ENCODE measurements around the gene SNAPC4. TPM values are rescaled to one million over a fixed set of nuclear protein-coding genes. Genes with fewer than 3 reads are reported as not detected.

Gene SNAPC4
- total RNA-seq, 1 experiment from 2014 or later: 10.8 TPM

GRCh38 chr9:136416914-136417313 is 16.9 kb upstream of the SNAPC4 start:
- no peak for DNase-seq (ENCODE audit: low read depth, low spot score)
- H3K27me3 ChIP-seq (ENCODE audit: control insufficient read depth, insufficient read depth, low read length): no peaks in the 10 kb centered on the region
- BruUV-seq (replicated peaks): no TSS peak
- peaks cover 2% of the 10 kb centered on the region; the same call in 1 of the 2 replicates for H3K4me1 ChIP-seq (ENCODE audit: control insufficient read depth, insufficient read depth, low read length)
- TF ChIP-seq SIN3A (IDR thresholded peaks at IDR 0.05; ENCODE audit: borderline replicate concordance, insufficient read depth, low read depth, low read length) (no peak), TCF7L2 (IDR thresholded peaks at IDR 0.05; ENCODE audit: low read depth, low read length) (no peak), POLR2AphosphoS5 (IDR thresholded peaks at IDR 0.05; ENCODE audit: low read depth, low read length) (no peak)
- TF ChIP-seq, protein P1, sequence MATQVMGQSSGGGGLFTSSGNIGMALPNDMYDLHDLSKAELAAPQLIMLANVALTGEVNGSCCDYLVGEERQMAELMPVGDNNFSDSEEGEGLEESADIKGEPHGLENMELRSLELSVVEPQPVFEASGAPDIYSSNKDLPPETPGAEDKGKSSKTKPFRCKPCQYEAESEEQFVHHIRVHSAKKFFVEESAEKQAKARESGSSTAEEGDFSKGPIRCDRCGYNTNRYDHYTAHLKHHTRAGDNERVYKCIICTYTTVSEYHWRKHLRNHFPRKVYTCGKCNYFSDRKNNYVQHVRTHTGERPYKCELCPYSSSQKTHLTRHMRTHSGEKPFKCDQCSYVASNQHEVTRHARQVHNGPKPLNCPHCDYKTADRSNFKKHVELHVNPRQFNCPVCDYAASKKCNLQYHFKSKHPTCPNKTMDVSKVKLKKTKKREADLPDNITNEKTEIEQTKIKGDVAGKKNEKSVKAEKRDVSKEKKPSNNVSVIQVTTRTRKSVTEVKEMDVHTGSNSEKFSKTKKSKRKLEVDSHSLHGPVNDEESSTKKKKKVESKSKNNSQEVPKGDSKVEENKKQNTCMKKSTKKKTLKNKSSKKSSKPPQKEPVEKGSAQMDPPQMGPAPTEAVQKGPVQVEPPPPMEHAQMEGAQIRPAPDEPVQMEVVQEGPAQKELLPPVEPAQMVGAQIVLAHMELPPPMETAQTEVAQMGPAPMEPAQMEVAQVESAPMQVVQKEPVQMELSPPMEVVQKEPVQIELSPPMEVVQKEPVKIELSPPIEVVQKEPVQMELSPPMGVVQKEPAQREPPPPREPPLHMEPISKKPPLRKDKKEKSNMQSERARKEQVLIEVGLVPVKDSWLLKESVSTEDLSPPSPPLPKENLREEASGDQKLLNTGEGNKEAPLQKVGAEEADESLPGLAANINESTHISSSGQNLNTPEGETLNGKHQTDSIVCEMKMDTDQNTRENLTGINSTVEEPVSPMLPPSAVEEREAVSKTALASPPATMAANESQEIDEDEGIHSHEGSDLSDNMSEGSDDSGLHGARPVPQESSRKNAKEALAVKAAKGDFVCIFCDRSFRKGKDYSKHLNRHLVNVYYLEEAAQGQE (IDR thresholded peaks at IDR 0.05; ENCODE audit: insufficient read depth in 1 of 2, low read depth in 2 of 2, low read length in 1 of 2): no peak
- TF ChIP-seq, protein P2, sequence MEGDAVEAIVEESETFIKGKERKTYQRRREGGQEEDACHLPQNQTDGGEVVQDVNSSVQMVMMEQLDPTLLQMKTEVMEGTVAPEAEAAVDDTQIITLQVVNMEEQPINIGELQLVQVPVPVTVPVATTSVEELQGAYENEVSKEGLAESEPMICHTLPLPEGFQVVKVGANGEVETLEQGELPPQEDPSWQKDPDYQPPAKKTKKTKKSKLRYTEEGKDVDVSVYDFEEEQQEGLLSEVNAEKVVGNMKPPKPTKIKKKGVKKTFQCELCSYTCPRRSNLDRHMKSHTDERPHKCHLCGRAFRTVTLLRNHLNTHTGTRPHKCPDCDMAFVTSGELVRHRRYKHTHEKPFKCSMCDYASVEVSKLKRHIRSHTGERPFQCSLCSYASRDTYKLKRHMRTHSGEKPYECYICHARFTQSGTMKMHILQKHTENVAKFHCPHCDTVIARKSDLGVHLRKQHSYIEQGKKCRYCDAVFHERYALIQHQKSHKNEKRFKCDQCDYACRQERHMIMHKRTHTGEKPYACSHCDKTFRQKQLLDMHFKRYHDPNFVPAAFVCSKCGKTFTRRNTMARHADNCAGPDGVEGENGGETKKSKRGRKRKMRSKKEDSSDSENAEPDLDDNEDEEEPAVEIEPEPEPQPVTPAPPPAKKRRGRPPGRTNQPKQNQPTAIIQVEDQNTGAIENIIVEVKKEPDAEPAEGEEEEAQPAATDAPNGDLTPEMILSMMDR (IDR thresholded peaks at IDR 0.05): no peak
- in situ Hi-C loops (cut with HindIII; ENCODE audit: low pct_unique_long_range_greater_than_20kb, low sequenced_read_pairs): no loop called here
- ChIA-PET CTCF (no interaction called here), POLR2A (interaction anchor here (0.5 kb wide), 1 partner anchor 277 kb away, joined by 4 read pairs; no protein-coding TSS in a partner anchor)
- H3K4me3 ChIP-seq (ENCODE audit: low read depth in 2 of 2, low read length in 2 of 2): no peak overlapping the region
- intact Hi-C loops (cut with micrococcal nuclease; ENCODE audit: unreplicated experiment): no loop called here
- ATAC-seq: no peak
- H3K9me3 ChIP-seq (ENCODE audit: control insufficient read depth, insufficient read depth, low read depth, low read length): no peaks in the 10 kb centered on the region
- peaks cover 6% of the 10 kb centered on the region for H3K36me3 ChIP-seq (ENCODE audit: control insufficient read depth, insufficient read depth, low read length)
- no peak overlapping the region for H3K27ac ChIP-seq (ENCODE audit: low read length)

GRCh38 chr9:136416427-136416826 is 16.5 kb upstream of the SNAPC4 start:
- TF ChIP-seq SIN3A (IDR thresholded peaks at IDR 0.05; ENCODE audit: borderline replicate concordance, insufficient read depth, low read depth, low read length) (no peak), POLR2AphosphoS5 (IDR thresholded peaks at IDR 0.05; ENCODE audit: low read depth, low read length) (no peak), TCF7L2 (IDR thresholded peaks at IDR 0.05; ENCODE audit: low read depth, low read length) (no peak)
- TF ChIP-seq, protein P1 (IDR thresholded peaks at IDR 0.05; ENCODE audit: insufficient read depth in 1 of 2, low read depth in 2 of 2, low read length in 1 of 2): no peak
- TF ChIP-seq, protein P2 (IDR thresholded peaks at IDR 0.05): no peak

More at GRCh38 chr9:136416427-136416826, 16.5 kb upstream of the SNAPC4 start:
- Histone ChIP-seq H3K4me1 (ENCODE audit: control insufficient read depth, insufficient read depth, low read length) (peaks cover 4% of the 10 kb centered on the region; the same call in 1 of the 2 replicates), H3K4me3 (ENCODE audit: low read depth in 2 of 2, low read length in 2 of 2) (no peak overlapping the region), H3K36me3 (ENCODE audit: control insufficient read depth, insufficient read depth, low read length) (peaks cover 6% of the 10 kb centered on the region), H3K9me3 (ENCODE audit: control insufficient read depth, insufficient read depth, low read depth, low read length) (no peaks in the 10 kb centered on the region), H3K27me3 (ENCODE audit: control insufficient read depth, insufficient read depth, low read length) (no peaks in the 10 kb centered on the region), H3K27ac (ENCODE audit: low read length) (no peak overlapping the region)
- ATAC-seq (no peak), DNase-seq (ENCODE audit: low read depth, low spot score) (no peak)
- intact Hi-C loops (cut with micrococcal nuclease; ENCODE audit: unreplicated experiment): no loop called here
- ChIA-PET POLR2A (no interaction called here), CTCF (no interaction called here)
- in situ Hi-C loops (cut with HindIII; ENCODE audit: low pct_unique_long_range_greater_than_20kb, low sequenced_read_pairs): no loop called here
- no TSS peak for BruUV-seq (replicated peaks)
